ENCODE data around the gene ARFRP1.
"Not testable (repeated sequence)": the region's sequence is repeated elsewhere in the genome, so short reads cannot be mapped to it uniquely, and the experiment has no call there.

ARFRP1 gene

GRCh38 chr20:63680427-63680826, 27.3 kb downstream of the ARFRP1 start:
- no peak for TF ChIP-seq ZNF274 (IDR thresholded peaks at IDR 0.05; ENCODE audit: low read depth, low read length)
- TF ChIP-seq SUZ12 (IDR thresholded peaks at IDR 0.05; ENCODE audit: extremely low read depth, insufficient read depth, insufficient read length) = no peak
- TF ChIP-seq YY1 (IDR thresholded peaks at IDR 0.05; ENCODE audit: insufficient read depth, insufficient read length) = no peak
- Histone ChIP-seq H3K9ac (ENCODE audit: insufficient read length, low read depth) (no peak overlapping the region), H3K9me3 (ENCODE audit: insufficient read depth, low read length) (no peaks in the 10 kb centered on the region), H3K27me3 (ENCODE audit: insufficient read depth, insufficient read length) (no peaks in the 10 kb centered on the region), H3K4me1 (ENCODE audit: insufficient read depth, insufficient read length) (peaks cover 19% of the 10 kb centered on the region), H3K4me3 (ENCODE audit: insufficient read length, low read depth) (no peak overlapping the region), H3K36me3 (ENCODE audit: insufficient read depth, insufficient read length, low read length) (peaks cover 65% of the 10 kb centered on the region)
- no peak for DNase-seq (ENCODE audit: low read depth, low spot score)

- no peak for DNase-seq (ENCODE audit: low read depth, low spot score)
- no peak overlapping the region for H3K9ac ChIP-seq (ENCODE audit: insufficient read length, low read depth)
- no peaks in the 10 kb centered on the region for H3K9me3 ChIP-seq (ENCODE audit: insufficient read depth, low read length)
- no peak overlapping the region for H3K4me3 ChIP-seq (ENCODE audit: insufficient read length, low read depth)
- TF ChIP-seq SUZ12 (IDR thresholded peaks at IDR 0.05; ENCODE audit: extremely low read depth, insufficient read depth, insufficient read length) (no peak), YY1 (IDR thresholded peaks at IDR 0.05; ENCODE audit: insufficient read depth, insufficient read length) (no peak), ZNF274 (IDR thresholded peaks at IDR 0.05; ENCODE audit: low read depth, low read length) (no peak)
- no peaks in the 10 kb centered on the region for H3K27me3 ChIP-seq (ENCODE audit: insufficient read depth, insufficient read length)
- H3K36me3 ChIP-seq (ENCODE audit: insufficient read depth, insufficient read length, low read length) = peaks cover 68% of the 10 kb centered on the region
- peaks cover 19% of the 10 kb centered on the region for H3K4me1 ChIP-seq (ENCODE audit: insufficient read depth, insufficient read length)
Measured at GRCh38 chr20:63679799-63680305, 27.9 kb downstream of the ARFRP1 start.

- TF ChIP-seq ZNF274 (IDR thresholded peaks at IDR 0.05; ENCODE audit: low read depth, low read length) = no peak
- TF ChIP-seq YY1 (IDR thresholded peaks at IDR 0.05; ENCODE audit: insufficient read depth, insufficient read length) = no peak
- TF ChIP-seq SUZ12 (IDR thresholded peaks at IDR 0.05; ENCODE audit: extremely low read depth, insufficient read depth, insufficient read length) = no peak
- Histone ChIP-seq H3K9me3 (ENCODE audit: insufficient read depth, low read length) (no peaks in the 10 kb centered on the region), H3K36me3 (ENCODE audit: insufficient read depth, insufficient read length, low read length) (peaks cover 76% of the 10 kb centered on the region), H3K4me1 (ENCODE audit: insufficient read depth, insufficient read length) (peaks cover 19% of the 10 kb centered on the region), H3K27me3 (ENCODE audit: insufficient read depth, insufficient read length) (no peaks in the 10 kb centered on the region), H3K9ac (ENCODE audit: insufficient read length, low read depth) (no peak overlapping the region), H3K4me3 (ENCODE audit: insufficient read length, low read depth) (no peak overlapping the region)
- no peak for DNase-seq (ENCODE audit: low read depth, low spot score)
Measured at GRCh38 chr20:63678667-63679465, 28.9 kb downstream of the ARFRP1 start.

- peaks cover 78% of the 10 kb centered on the region for H3K36me3 ChIP-seq (ENCODE audit: insufficient read depth, insufficient read length, low read length)
- no peak for TF ChIP-seq ZNF274 (IDR thresholded peaks at IDR 0.05; ENCODE audit: low read depth, low read length)
- no peak for TF ChIP-seq YY1 (IDR thresholded peaks at IDR 0.05; ENCODE audit: insufficient read depth, insufficient read length)
- no peak for TF ChIP-seq SUZ12 (IDR thresholded peaks at IDR 0.05; ENCODE audit: extremely low read depth, insufficient read depth, insufficient read length)
- H3K9me3 ChIP-seq (ENCODE audit: insufficient read depth, low read length) = no peaks in the 10 kb centered on the region
Measured at GRCh38 chr20:63678071-63678470, 29.7 kb downstream of the ARFRP1 start.

GRCh38 chr20:63675681-63676368, 32.0 kb downstream of the ARFRP1 start:
- H3K4me1 ChIP-seq (ENCODE audit: insufficient read depth, insufficient read length) = peaks cover 2% of the 10 kb centered on the region
- H3K36me3 ChIP-seq (ENCODE audit: insufficient read depth, insufficient read length, low read length) = peaks cover 80% of the 10 kb centered on the region
- TF ChIP-seq ZNF274 (IDR thresholded peaks at IDR 0.05; ENCODE audit: low read depth, low read length) (no peak), YY1 (IDR thresholded peaks at IDR 0.05; ENCODE audit: insufficient read depth, insufficient read length) (no peak), SUZ12 (IDR thresholded peaks at IDR 0.05; ENCODE audit: extremely low read depth, insufficient read depth, insufficient read length) (no peak)
- H3K27me3 ChIP-seq (ENCODE audit: insufficient read depth, insufficient read length) = no peaks in the 10 kb centered on the region
- H3K9me3 ChIP-seq (ENCODE audit: insufficient read depth, low read length) = no peaks in the 10 kb centered on the region
- DNase-seq (ENCODE audit: low read depth, low spot score) = no peak
- H3K4me3 ChIP-seq (ENCODE audit: insufficient read length, low read depth) = no peak overlapping the region
- no peak overlapping the region for H3K9ac ChIP-seq (ENCODE audit: insufficient read length, low read depth)

More at GRCh38 chr20:63678071-63678470, 29.7 kb downstream of the ARFRP1 start:
- Histone ChIP-seq H3K4me3 (ENCODE audit: insufficient read length, low read depth) (no peak overlapping the region), H3K9ac (ENCODE audit: insufficient read length, low read depth) (no peak overlapping the region), H3K4me1 (ENCODE audit: insufficient read depth, insufficient read length) (peaks cover 14% of the 10 kb centered on the region), H3K27me3 (ENCODE audit: insufficient read depth, insufficient read length) (no peaks in the 10 kb centered on the region)
- no peak for DNase-seq (ENCODE audit: low read depth, low spot score)

- Histone ChIP-seq H3K36me3 (ENCODE audit: insufficient read depth, insufficient read length, low read length) (peaks cover 77% of the 10 kb centered on the region), H3K9me3 (ENCODE audit: insufficient read depth, low read length) (no peaks in the 10 kb centered on the region), H3K4me3 (ENCODE audit: insufficient read length, low read depth) (no peak overlapping the region), H3K27me3 (ENCODE audit: insufficient read depth, insufficient read length) (no peaks in the 10 kb centered on the region), H3K9ac (ENCODE audit: insufficient read length, low read depth) (no peak overlapping the region), H3K4me1 (ENCODE audit: insufficient read depth, insufficient read length) (peaks cover 2% of the 10 kb centered on the region)
- no peak for DNase-seq (ENCODE audit: low read depth, low spot score)
- TF ChIP-seq SUZ12 (IDR thresholded peaks at IDR 0.05; ENCODE audit: extremely low read depth, insufficient read depth, insufficient read length) (no peak), ZNF274 (IDR thresholded peaks at IDR 0.05; ENCODE audit: low read depth, low read length) (no peak), YY1 (IDR thresholded peaks at IDR 0.05; ENCODE audit: insufficient read depth, insufficient read length) (no peak)
Measured at GRCh38 chr20:63673951-63674350, 33.8 kb downstream of the ARFRP1 start.

- Histone ChIP-seq H3K9ac (ENCODE audit: insufficient read length, low read depth) (no peak overlapping the region), H3K4me3 (ENCODE audit: insufficient read length, low read depth) (no peak overlapping the region)
- TF ChIP-seq ZNF274 (IDR thresholded peaks at IDR 0.05; ENCODE audit: low read depth, low read length) (no peak), YY1 (IDR thresholded peaks at IDR 0.05; ENCODE audit: insufficient read depth, insufficient read length) (no peak), SUZ12 (IDR thresholded peaks at IDR 0.05; ENCODE audit: extremely low read depth, insufficient read depth, insufficient read length) (no peak)
Measured at GRCh38 chr20:63672666-63673065, 35.1 kb downstream of the ARFRP1 start.

GRCh38 chr20:63671695-63672094, 36.1 kb downstream of the ARFRP1 start:
- H3K9ac ChIP-seq (ENCODE audit: insufficient read length, low read depth); H3K4me1 ChIP-seq (ENCODE audit: insufficient read depth, insufficient read length); H3K9me3 ChIP-seq (ENCODE audit: insufficient read depth, low read length); H3K27me3 ChIP-seq (ENCODE audit: insufficient read depth, insufficient read length); DNase-seq (ENCODE audit: low read depth, low spot score); H3K4me3 ChIP-seq (ENCODE audit: insufficient read length, low read depth): not testable (repeated sequence)
- peaks cover 77% of the 10 kb centered on the region for H3K36me3 ChIP-seq (ENCODE audit: insufficient read depth, insufficient read length, low read length)

More at GRCh38 chr20:63672666-63673065, 35.1 kb downstream of the ARFRP1 start:
- Histone ChIP-seq H3K36me3 (ENCODE audit: insufficient read depth, insufficient read length, low read length) (peaks cover 78% of the 10 kb centered on the region), H3K9me3 (ENCODE audit: insufficient read depth, low read length) (no peaks in the 10 kb centered on the region), H3K27me3 (ENCODE audit: insufficient read depth, insufficient read length) (no peaks in the 10 kb centered on the region), H3K4me1 (ENCODE audit: insufficient read depth, insufficient read length) (peaks cover 2% of the 10 kb centered on the region)
- no peak for DNase-seq (ENCODE audit: low read depth, low spot score)
